Mammary epithelial cell (primary cell): ENCODE results near the gene NKD1.

Experiments
- CTCF ChIP-seq, 2 donors: IDR thresholded peaks in 1 of 2; conservative IDR thresholded peaks in 1 of 2; 2 replicates each; pipeline ENCODE4 v1.5.1; 2011 to 2012; ENCODE audit warnings: inconsistent platforms in 2 of 2, low read length in 2 of 2, mild to moderate bottlenecking in 2 of 2, control low read depth in 1 of 2, low read depth in 1 of 2; ENCODE audit not compliant: insufficient read depth in 1 of 2; ENCODE audit errors: extremely low read depth in 1 of 2
- EZH2 ChIP-seq: IDR thresholded peaks from 2 replicates; pipeline ENCODE4 v1.6.1; 2012; ENCODE audit warnings: low read length, inconsistent platforms, borderline replicate concordance

GRCh38 chr16:50613964-50614474 lies 65.8 kb downstream of the NKD1 start:
- TF ChIP-seq EZH2: no peak
- TF ChIP-seq CTCF (conservative IDR thresholded peaks at IDR 0.05 in 1 of 2, IDR thresholded peaks at IDR 0.05 in 1 of 2; ENCODE audit: extremely low read depth in 1 of 2, insufficient read depth in 1 of 2, low read depth in 1 of 2, low read length in 2 of 2): no peak
